GM18861 (cell line): Measurements from ENCODE around the gene VANGL1.

Source experiments
- ATAC-seq: cut with Tn5 transposase; IDR thresholded peaks from one replicate; pipeline ENCODE4 v1.9.1; 2021; ENCODE audit not compliant: unreplicated experiment

VANGL1 gene

DNA sequence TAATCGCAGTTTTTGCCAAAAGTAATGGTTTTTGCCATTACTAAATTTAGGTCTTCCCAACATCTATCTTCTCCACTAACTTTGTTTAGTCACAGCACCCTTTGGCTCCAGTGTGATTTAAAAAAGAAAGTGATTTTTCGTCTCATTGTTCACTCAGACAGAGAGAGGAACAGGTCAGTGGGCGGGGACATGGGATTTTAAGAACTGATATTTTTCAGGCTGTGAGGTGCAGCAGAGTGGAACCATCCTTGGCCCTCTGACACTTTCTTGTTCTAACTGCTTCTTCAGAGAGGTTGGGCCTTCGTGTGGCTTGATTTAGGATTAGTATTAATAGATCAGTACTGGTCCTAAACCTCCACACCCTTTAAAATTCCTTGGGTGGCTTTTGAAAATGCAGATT is 88.0 kb downstream of the VANGL1 start:
- ATAC-seq = peak; percentile 95

DNA sequence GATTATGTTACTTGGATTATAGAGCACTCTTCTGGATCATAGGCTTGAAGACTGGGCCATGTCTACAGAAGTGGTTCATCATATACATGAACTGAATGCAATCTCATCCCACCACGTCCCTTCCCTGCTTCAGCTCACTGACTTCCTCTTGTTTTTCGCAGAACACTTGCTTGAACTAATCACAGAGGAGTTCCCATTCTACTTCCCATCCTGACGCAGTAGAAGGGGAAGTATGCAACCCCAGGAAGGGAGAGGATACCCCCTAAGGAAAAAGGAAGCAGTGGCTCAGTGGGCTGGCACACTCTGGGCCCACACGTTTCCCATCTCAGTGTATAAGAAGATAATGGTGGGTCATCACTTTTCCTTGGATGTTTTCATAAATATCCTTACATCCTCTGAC is 90.5 kb downstream of the VANGL1 start:
- no peak for ATAC-seq

DNA sequence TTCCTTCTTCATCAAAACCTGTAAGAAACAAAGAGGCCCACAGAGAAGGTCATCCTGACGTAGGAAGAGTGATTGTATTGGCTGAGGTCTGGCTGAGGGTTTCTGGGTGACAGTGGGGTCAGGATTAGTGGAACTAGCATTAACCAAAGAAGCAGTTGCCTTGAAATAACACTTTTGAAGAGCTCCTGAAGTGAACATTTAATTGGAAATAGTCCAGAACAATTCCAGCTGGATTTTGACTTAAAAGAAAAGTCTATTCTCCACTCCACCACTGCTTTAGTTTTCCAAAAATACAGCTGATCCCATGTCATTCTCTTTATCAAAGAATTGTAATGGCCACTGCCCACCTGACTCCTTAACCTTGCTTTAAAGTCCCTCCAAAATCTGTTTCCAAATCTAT is 99.0 kb downstream of the VANGL1 start:
- no peak for ATAC-seq

GRCh38 chr1:115744646-115745275 is 103.0 kb downstream of the VANGL1 start:
- ATAC-seq = no peak

DNA sequence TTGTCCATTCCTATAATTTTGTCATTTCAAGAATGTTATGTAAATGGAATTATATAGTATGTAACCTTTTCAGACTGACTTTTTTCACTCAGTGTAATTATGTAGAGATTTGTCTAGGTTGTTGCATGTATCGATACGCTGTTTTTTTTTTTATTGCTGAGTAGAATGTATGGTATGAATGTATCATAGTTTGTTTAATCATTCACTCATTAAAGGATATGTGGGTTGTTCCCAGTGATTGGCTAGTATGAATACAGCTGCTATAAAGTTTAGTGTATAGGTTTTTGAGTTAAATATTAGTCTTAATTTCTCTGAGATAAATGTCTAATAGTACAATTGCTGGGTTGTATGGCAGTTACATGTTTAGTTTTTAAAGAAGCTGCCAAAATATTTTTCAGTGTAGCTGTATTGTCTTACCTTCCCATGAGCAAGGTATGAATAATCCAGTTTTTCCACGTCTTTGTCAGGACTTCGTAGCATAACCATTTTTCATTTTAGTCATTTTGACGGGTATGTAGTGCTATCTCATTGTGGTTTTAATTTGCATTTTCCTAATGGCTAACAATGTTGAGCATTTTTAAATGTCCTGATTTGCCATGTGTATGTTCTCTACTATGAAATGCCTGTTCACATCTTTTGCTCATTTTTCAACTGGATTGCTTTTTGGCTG is 104.4 kb downstream of the VANGL1 start:
- no peak for ATAC-seq
